22Rv1 (cell line): ENCODE measurements around the gene SEMA7A.
A peak's percentile ranks its signal among the peaks of the same experiment; 100 is the strongest.

Experiments
- ZFX ChIP-seq: fragments of 450-650 bp; IDR thresholded peaks from 2 replicates; pipeline ENCODE4 v1.6.1; 2017; ENCODE audit warnings: antibody characterized with exemption, borderline replicate concordance
- TF ChIP-seq, protein P1 (sequence below): fragments of 450-650 bp; IDR thresholded peaks from 2 replicates; pipeline ENCODE4 v1.5.1; 2017; ENCODE audit warnings: mild to moderate bottlenecking

- TF ChIP-seq, protein P1, sequence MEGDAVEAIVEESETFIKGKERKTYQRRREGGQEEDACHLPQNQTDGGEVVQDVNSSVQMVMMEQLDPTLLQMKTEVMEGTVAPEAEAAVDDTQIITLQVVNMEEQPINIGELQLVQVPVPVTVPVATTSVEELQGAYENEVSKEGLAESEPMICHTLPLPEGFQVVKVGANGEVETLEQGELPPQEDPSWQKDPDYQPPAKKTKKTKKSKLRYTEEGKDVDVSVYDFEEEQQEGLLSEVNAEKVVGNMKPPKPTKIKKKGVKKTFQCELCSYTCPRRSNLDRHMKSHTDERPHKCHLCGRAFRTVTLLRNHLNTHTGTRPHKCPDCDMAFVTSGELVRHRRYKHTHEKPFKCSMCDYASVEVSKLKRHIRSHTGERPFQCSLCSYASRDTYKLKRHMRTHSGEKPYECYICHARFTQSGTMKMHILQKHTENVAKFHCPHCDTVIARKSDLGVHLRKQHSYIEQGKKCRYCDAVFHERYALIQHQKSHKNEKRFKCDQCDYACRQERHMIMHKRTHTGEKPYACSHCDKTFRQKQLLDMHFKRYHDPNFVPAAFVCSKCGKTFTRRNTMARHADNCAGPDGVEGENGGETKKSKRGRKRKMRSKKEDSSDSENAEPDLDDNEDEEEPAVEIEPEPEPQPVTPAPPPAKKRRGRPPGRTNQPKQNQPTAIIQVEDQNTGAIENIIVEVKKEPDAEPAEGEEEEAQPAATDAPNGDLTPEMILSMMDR = peak; percentile 39
- TF ChIP-seq ZFX = no peak
Measured at GRCh38 chr15:74460871-74461846, 27.4 kb upstream of the SEMA7A start, which contains the start of gene UBL7.
